T-helper 1 cell treated with Interleukin-12 subunit alpha and Interleukin-12 subunit beta and Interleukin-4 antibody, amounts not matched to agents 30 μg/mL and 1 μg/mL, for 36 hours (primary cell): ENCODE measurements around the gene MON2.

ENCODE experiments used
- H3K27ac Mint-ChIP-seq: one replicate; pipeline ENCODE4 v1.8.0; 2021; ENCODE audit warnings: mild to moderate bottlenecking, mixed read lengths
- H3K27me3 Mint-ChIP-seq: one replicate; pipeline ENCODE4 v1.8.0; 2021; ENCODE audit warnings: low read depth, mixed read lengths
- H3K36me3 Mint-ChIP-seq: one replicate; pipeline ENCODE4 v1.8.0; 2021; ENCODE audit warnings: low read depth, mixed read lengths
- H3K4me1 Mint-ChIP-seq: one replicate; pipeline ENCODE4 v1.8.0; 2021; ENCODE audit warnings: low read depth, mixed read lengths
- H3K4me3 Mint-ChIP-seq: one replicate; pipeline ENCODE4 v1.8.0; 2021; ENCODE audit warnings: mild to moderate bottlenecking, moderate library complexity, mixed read lengths
- H3K9me3 Mint-ChIP-seq: one replicate; pipeline ENCODE4 v1.8.0; 2021; ENCODE audit warnings: mixed read lengths

The MON2 gene

DNA sequence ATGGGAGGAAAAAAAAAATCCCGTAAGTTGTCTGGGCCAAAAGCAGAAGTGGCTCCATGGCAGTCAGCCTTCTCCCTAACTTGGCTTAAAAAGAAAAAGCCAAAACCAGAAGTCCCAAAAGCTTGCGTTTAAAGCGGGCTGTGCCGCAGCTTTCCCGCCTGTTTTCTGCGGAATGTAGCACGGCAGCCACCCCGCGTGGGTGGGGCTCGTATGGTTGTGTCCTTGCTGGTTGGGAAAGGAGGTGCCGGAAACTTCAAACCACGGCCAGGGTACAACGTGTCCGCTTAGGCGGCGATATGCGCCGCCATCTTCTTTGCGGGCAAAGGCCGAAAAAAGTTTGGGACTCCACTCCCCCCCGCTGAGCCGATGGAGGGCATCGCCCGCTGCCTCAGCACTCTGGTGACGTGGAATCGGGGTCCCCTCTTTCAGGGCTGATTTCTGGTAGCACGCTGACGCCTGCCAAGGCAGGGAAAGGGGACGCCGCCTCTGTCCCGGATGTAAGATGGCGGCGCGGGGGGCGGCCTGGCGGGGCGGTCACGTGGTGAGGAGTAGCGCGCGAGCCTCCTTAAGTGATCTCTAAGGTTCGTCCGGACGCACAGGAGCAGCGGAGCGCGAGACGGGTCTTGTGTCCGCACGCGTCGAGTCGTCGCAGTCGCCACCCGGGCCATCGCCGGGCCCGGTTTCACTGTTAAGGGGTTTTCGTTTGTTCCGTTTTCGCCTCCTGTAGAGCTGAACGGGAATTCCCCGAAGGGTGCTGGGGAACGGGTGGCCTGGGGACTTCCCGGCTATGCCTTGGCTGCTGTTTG, 135.8 kb downstream of the MON2 start:
- Mint-ChIP-seq H3K4me1 (peaks cover 31% of the 10 kb centered on the region), H3K27ac (peak overlapping the region; percentile 98), H3K9me3 (no peaks in the 10 kb centered on the region), H3K36me3 (peaks cover 18% of the 10 kb centered on the region), H3K4me3 (peak overlapping the region; percentile 89), H3K27me3 (peaks cover 2% of the 10 kb centered on the region)

DNA sequence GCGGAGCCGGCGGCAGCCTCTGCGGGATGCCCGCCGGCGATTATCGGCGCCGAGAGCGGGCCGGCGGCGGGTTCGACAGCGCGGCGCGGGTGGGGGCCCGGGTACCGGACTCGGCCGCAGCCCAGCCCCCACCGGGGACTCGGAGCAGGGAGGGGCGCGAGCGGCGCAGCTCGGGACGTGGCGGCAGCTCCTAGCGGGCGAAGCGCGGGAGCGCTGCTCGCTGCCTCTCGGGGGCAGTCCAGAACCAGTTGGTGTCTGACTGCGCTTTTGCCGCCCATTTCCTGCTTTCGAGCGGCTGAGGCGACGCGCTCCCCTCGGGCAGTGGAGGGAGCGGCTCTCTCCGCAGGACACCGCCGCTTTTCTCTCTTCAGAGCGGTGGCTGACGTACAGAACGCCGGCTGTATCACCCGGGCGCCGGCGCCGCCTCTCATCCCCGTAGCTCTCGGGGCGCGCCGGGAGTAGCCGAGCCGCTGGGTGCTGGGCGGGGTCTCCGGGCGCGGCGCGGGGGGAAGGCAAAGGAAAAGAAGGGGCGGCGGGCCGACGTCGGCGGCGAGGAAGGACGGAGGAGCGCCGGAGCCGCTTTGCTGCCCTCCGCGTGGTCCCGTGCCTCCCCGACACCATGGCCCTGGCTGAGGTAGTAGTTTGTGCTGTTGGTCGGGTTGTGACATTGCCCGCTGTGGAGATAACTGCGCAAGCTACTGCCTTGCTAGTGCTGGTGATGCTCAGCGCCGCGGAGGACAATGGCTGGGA, 136.6 kb downstream of the MON2 start:
- peaks cover 31% of the 10 kb centered on the region for H3K4me1 Mint-ChIP-seq
- H3K27ac Mint-ChIP-seq = peak overlapping the region; percentile 98
- H3K4me3 Mint-ChIP-seq = peak overlapping the region; percentile 94
- no peaks in the 10 kb centered on the region for H3K9me3 Mint-ChIP-seq
- H3K36me3 Mint-ChIP-seq = peaks cover 17% of the 10 kb centered on the region
- peaks cover 2% of the 10 kb centered on the region for H3K27me3 Mint-ChIP-seq

DNA sequence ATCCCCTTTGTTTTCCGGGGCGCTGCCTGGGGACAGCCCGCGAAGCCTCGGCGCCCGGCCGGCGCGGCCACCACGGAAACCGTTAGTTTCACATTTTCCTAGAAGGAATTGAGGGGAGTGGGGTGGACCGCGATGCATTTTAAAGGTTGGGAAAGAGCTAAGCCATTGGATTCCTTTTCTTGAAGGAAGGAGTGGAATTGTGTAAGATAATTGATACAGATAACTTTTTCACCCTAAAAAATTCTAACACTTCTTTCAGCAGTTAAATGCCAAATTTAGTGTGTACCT, 137.1 kb downstream of the MON2 start:
- Mint-ChIP-seq H3K36me3 (peaks cover 17% of the 10 kb centered on the region), H3K9me3 (no peaks in the 10 kb centered on the region), H3K27me3 (peaks cover 2% of the 10 kb centered on the region), H3K4me1 (peaks cover 31% of the 10 kb centered on the region), H3K27ac (peak overlapping the region; percentile 88), H3K4me3 (peak overlapping the region; percentile 94)

DNA sequence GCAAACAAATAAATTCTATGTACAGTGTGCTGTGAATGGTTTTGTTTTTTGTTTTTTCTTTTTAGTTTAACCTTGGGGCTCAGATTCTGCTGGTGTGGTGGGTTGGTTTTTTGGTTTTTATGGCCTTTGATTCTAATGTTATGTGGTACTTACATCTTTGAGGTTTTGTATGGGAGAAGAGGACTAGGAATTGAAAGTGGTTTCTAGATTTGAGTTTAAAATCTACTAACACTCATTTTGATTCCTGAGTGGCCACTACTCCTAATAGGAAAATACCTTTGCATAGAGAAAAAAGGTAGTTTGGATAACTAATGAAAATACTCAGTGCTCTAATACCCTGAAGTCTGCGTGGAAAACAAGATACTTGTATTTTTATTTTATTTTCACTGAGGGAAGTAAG, 137.7 kb downstream of the MON2 start:
- Mint-ChIP-seq H3K4me1 (peaks cover 31% of the 10 kb centered on the region), H3K36me3 (peaks cover 17% of the 10 kb centered on the region), H3K4me3 (peak overlapping the region; percentile 94), H3K27ac (peak overlapping the region; percentile 88), H3K27me3 (peaks cover 2% of the 10 kb centered on the region), H3K9me3 (no peaks in the 10 kb centered on the region)

DNA sequence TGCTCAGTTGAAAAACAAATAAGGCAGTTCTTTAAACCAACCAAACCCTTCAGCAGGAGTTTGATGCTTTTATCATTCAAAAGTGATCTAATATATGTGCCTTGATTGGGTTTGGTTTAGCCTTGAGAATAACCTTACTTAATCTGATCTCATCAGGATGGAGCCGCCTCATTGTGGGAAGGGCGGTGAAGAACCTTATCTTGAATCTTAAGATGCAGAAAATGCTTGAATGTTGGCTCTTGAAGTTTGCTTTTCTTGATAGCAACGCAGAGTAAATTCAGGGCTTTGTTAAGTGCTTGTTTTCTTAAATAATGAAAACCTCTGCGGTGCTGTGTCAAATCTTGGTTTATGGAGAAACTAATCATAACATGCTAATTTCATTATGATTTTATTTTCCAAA, 138.2 kb downstream of the MON2 start:
- H3K9me3 Mint-ChIP-seq = no peaks in the 10 kb centered on the region
- peaks cover 2% of the 10 kb centered on the region for H3K27me3 Mint-ChIP-seq
- H3K27ac Mint-ChIP-seq = no peak overlapping the region
- H3K36me3 Mint-ChIP-seq = peaks cover 17% of the 10 kb centered on the region
- peak overlapping the region; percentile 94 for H3K4me3 Mint-ChIP-seq
- peaks cover 31% of the 10 kb centered on the region for H3K4me1 Mint-ChIP-seq

DNA sequence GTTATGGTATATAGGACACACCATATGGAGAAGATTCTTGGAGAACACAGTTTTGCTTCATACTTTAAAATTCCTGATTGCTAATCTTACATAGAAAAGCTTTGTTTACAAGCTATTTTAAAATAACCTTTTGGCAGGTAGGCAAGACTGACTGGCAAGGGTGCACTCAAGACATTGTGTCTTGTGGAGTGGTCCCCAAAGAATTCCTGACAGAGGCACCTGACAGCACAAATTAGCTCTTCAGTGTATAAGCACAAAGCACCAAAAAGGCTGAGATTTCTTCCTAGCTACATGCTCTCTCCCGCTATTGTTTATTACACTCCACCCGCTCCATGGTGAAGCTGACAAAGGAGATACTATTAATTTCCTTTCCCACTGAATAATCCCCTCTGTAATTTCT, 139.4 kb downstream of the MON2 start:
- no peak overlapping the region for H3K4me3 Mint-ChIP-seq
- H3K27ac Mint-ChIP-seq = no peak overlapping the region
- H3K9me3 Mint-ChIP-seq = no peaks in the 10 kb centered on the region
- H3K36me3 Mint-ChIP-seq = peaks cover 17% of the 10 kb centered on the region
- H3K4me1 Mint-ChIP-seq = peaks cover 27% of the 10 kb centered on the region
- peaks cover 2% of the 10 kb centered on the region for H3K27me3 Mint-ChIP-seq

DNA sequence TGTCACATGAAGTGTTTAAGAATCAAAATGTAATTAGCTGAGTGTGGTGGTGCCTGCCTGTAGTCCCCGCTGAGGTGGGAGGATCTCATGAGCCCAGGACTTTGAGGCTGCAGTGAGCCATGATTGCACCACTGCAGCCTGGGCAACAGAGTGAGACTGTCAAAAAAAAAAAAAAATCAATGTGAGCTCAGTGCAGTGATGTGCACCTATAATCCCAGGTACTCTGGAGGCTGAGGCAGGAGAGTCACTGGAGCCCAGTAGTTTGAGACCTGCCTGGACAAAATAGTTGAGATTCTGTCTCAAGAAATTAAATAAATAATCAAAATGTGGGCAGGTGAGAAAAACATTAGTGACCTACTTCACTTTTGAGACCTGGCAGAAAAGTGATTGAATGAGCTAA, 140.0 kb downstream of the MON2 start:
- Mint-ChIP-seq H3K9me3 (no peaks in the 10 kb centered on the region), H3K27ac (no peak overlapping the region), H3K4me1 (peaks cover 24% of the 10 kb centered on the region), H3K4me3 (no peak overlapping the region), H3K36me3 (peaks cover 17% of the 10 kb centered on the region), H3K27me3 (peaks cover 2% of the 10 kb centered on the region)

DNA sequence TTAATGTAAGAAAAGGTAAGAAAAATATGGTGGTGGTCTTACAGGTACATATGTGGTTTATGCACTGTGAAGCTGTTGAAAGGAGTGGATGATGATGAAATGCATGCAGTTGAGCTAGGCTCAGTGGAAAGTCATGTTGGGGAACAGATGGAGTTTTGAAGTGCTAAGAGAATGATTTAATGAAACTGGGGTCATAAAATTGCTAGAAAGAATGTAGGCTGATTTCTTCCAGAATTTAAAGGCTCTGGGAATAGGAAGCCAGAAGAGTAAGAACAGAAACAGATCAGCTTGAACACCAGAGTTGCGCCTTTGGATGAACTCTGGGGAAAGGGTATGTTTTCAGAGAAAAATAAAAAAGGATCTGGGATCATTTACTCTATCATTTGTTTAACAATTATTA, 146.5 kb downstream of the MON2 start:
- no peaks in the 10 kb centered on the region for H3K9me3 Mint-ChIP-seq
- no peak overlapping the region for H3K4me3 Mint-ChIP-seq
- H3K27me3 Mint-ChIP-seq = no peaks in the 10 kb centered on the region
- no peak overlapping the region for H3K27ac Mint-ChIP-seq
- H3K36me3 Mint-ChIP-seq = peaks cover 2% of the 10 kb centered on the region
- no peaks in the 10 kb centered on the region for H3K4me1 Mint-ChIP-seq

DNA sequence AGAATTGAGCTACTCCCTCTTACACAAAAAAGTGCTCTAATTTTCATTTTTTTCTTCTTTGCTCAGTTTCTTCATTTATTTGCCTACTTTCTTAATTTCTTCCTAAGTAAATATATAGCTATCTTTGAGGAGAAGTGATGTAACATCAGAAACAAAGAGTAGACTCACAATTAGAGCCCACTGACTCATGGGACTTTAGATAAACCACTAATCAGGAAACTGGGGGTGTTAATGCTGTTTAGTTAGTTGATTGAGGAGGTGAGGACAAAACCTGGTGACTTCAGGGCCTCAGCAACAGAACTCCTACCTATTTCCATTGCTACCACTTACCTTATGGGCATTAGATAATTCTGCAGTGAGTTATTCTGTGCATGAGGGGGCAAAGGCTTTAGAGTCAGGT, 151.7 kb downstream of the MON2 start:
- Mint-ChIP-seq H3K27me3 (peaks cover 7% of the 10 kb centered on the region), H3K4me3 (no peak overlapping the region), H3K36me3 (peaks cover 2% of the 10 kb centered on the region), H3K27ac (no peak overlapping the region), H3K4me1 (no peaks in the 10 kb centered on the region), H3K9me3 (no peaks in the 10 kb centered on the region)

DNA sequence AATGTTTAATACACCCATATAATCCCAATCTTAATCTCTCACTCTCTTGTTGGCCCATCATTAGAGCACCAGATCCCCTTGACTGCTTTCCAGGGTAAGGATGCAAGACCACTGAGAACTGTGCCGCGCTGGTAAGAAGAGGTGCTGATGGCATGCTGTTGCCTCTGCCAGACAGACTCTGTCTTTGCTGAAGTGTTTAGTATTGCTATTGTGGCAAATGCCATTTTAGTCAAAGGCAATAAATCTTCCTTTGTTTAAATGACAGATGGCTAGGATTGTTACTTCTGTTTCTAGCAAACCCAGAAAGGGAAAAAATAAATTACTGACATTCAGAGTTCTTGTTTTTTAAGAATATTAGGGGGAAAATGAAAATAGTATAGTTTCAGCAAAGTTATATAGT, 152.3 kb downstream of the MON2 start:
- Mint-ChIP-seq H3K27me3 (peaks cover 7% of the 10 kb centered on the region), H3K36me3 (peaks cover 2% of the 10 kb centered on the region), H3K4me3 (no peak overlapping the region), H3K27ac (no peak overlapping the region), H3K9me3 (no peaks in the 10 kb centered on the region), H3K4me1 (no peaks in the 10 kb centered on the region)

DNA sequence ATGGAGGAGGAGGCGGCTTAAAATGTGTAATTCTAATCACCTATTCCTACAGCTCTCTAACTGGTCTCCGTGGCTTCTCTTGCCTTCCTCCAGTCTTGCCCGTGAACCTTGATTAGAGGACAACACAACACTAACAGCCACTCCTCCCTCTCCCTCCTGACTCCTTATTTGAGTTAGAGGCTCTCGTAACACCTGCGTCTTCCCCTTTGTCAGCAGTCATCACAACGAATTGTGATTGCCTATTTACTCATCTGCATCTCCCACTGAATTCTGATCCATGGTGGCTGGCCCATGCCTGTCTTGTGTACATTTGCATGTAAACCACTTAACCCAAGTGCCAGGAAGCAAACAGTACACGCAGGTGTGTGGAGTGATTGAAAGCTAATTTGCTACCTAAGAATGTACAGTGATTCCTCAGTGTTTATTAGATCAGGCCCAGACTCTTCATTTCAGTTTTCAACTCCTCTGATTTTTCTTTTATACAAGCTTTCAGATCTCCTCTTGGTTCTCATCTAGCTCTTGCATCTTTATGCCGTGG, 154.5 kb downstream of the MON2 start:
- H3K27ac Mint-ChIP-seq = no peak overlapping the region
- peaks cover 11% of the 10 kb centered on the region for H3K27me3 Mint-ChIP-seq
- H3K36me3 Mint-ChIP-seq = peaks cover 2% of the 10 kb centered on the region
- no peaks in the 10 kb centered on the region for H3K4me1 Mint-ChIP-seq
- H3K4me3 Mint-ChIP-seq = no peak overlapping the region
- H3K9me3 Mint-ChIP-seq = no peaks in the 10 kb centered on the region

DNA sequence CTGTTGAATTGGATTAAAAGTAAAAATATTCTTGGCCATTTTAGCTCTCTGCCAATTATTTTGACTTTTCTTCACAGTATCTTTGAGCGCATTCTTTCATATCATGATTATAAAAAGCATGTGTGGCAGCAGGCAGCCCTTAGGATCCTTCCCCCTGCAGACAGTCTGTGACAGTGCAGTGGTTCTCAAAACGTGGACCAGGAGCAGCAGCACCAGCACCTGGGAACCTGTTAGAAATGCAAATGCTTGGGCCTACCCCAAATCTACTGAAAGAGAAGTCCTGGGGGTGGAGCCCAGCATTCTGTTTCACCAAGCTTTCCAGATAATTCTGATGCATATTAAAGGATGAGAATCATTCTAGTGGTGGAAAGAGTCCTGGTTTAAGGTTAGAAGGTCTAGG, 155.6 kb downstream of the MON2 start:
- H3K27ac Mint-ChIP-seq = no peak overlapping the region

DNA sequence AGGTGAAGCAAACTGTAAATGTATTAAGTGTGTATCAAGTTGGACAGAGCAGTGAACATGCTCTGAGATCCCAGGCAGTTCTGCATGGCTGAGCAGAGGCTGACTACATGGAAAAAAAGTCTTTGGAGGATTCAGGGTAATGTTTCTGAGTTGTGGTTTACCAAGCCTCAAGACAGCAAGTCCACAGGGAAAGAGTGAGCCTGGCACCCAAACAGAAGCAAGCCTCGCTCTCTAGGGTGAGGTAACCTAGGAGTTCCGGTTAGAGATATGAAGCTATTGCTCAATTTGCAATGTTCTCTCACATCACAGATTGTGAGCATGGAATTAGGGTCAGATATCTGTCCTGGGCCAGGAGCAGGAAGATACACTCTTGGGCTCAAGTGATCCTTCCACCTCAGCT, 158.6 kb downstream of the MON2 start:
- Mint-ChIP-seq H3K27ac (no peak overlapping the region), H3K27me3 (peaks cover 36% of the 10 kb centered on the region), H3K9me3 (no peaks in the 10 kb centered on the region), H3K4me3 (no peak overlapping the region), H3K36me3 (no peaks in the 10 kb centered on the region), H3K4me1 (peaks cover 4% of the 10 kb centered on the region)

More for the DNA sequence above, 155.6 kb downstream of the MON2 start:
- Mint-ChIP-seq H3K9me3 (no peaks in the 10 kb centered on the region), H3K27me3 (peaks cover 17% of the 10 kb centered on the region), H3K4me1 (no peaks in the 10 kb centered on the region), H3K36me3 (no peaks in the 10 kb centered on the region), H3K4me3 (no peak overlapping the region)

DNA sequence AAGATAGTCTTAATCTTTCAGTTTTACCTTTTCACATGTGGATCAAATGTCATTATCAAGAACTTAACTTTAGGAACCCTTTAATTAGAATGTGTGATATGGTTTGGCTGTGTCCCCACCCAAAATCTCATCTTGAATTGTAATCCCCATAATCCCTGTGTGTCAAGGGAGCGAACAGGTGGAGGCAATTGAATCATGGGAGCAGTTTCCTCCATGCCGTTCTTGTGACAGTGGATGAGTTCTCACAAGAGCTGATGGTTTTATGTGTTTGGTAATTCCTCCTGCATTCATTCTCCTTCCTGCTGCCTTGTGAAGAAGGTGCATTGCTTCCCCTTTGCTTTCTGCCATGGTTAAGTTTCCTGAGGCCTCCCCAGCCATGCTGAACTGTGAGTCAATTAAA, 160.6 kb downstream of the MON2 start:
- H3K36me3 Mint-ChIP-seq = no peaks in the 10 kb centered on the region
- H3K9me3 Mint-ChIP-seq = no peaks in the 10 kb centered on the region
- no peak overlapping the region for H3K27ac Mint-ChIP-seq
- no peak overlapping the region for H3K4me3 Mint-ChIP-seq
- H3K27me3 Mint-ChIP-seq = peaks cover 55% of the 10 kb centered on the region
- peaks cover 6% of the 10 kb centered on the region for H3K4me1 Mint-ChIP-seq

DNA sequence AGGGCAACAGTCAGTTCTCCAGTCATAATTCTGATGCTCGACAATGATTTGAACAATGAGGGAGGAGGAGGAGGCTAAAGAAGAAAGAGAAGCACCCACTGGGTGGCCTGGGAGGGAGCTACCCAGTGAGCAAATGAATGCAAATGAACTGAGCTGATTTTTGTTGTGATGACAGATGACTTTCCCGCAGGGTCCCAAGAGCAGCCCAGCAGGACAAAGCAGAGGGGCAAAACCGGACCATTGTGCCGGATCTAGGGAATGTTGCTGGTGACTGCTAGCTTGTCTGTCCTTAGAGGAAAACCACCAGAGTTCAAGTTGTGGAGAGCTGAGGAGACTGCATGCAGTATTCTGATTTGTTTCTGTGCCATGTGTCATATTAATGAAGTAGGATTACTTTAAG, 162.8 kb downstream of the MON2 start:
- no peaks in the 10 kb centered on the region for H3K36me3 Mint-ChIP-seq
- no peak overlapping the region for H3K4me3 Mint-ChIP-seq
- peaks cover 77% of the 10 kb centered on the region for H3K27me3 Mint-ChIP-seq
- H3K4me1 Mint-ChIP-seq = peaks cover 6% of the 10 kb centered on the region
- H3K9me3 Mint-ChIP-seq = no peaks in the 10 kb centered on the region
- no peak overlapping the region for H3K27ac Mint-ChIP-seq
